Gastroesophageal sphincter (tissue), 4 donors: ENCODE measurements around the gene KCNJ12. TPM values are rescaled to one million over a fixed set of nuclear protein-coding genes. Genes with fewer than 3 reads are reported as not detected.
A peak's percentile ranks its signal among the peaks of the same experiment; 100 is the strongest.

Source experiments
- ATAC-seq: fragments of 150-250 bp; one replicate; pipeline ENCODE4 v1.9.1; 2016; ENCODE audit warnings: mild to moderate bottlenecking, moderate library complexity
- H3K27ac ChIP-seq, 4 donors: fragments of 200-600 bp; sonication (generic) in 3 of 4; 1 replicate in 3 of 4; 2 replicates in 1 of 4; pipeline ENCODE4 v1.5.1; 2016 to 2019
- H3K27me3 ChIP-seq: fragments of 200-600 bp; sonication (generic); one replicate; pipeline ENCODE4 v1.5.1; 2019
- H3K36me3 ChIP-seq, 2 donors: fragments of 200-600 bp; sonication (generic); one replicate each; pipeline ENCODE4 v1.5.1; 2019; ENCODE audit warnings: control low read depth in 1 of 2
- H3K4me1 ChIP-seq, 3 donors: fragments of 200-600 bp; sonication (generic); 1 replicate in 2 of 3; 2 replicates in 1 of 3; pipeline ENCODE4 v1.5.1; 2016 to 2019; ENCODE audit warnings: control low read depth in 2 of 3
- H3K4me3 ChIP-seq, 2 donors: fragments of 200-600 bp; sonication (generic); one replicate each; pipeline ENCODE4 v1.5.1; 2019; ENCODE audit warnings: mild to moderate bottlenecking in 1 of 2, moderate library complexity in 1 of 2
- H3K9me3 ChIP-seq, 3 donors: fragments of 200-600 bp; sonication (generic); one replicate each; pipeline ENCODE4 v1.5.1; 2017 to 2019; ENCODE audit warnings: control low read depth in 2 of 3
- EP300 ChIP-seq: sonication (generic); formaldehyde crosslinking; IDR thresholded peaks from one replicate; pipeline ENCODE4 v1.6.1; 2017; ENCODE audit warnings: antibody characterized with exemption, mild to moderate bottlenecking
- POLR2A ChIP-seq, 2 donors: fragments of 450-650 bp; IDR thresholded peaks; one replicate each; pipeline ENCODE4 v1.6.1; 2017; ENCODE audit warnings: antibody characterized with exemption in 2 of 2, mild to moderate bottlenecking in 2 of 2, moderate library complexity in 1 of 2
- POLR2AphosphoS5 ChIP-seq: sonication (generic); formaldehyde crosslinking; IDR thresholded peaks from one replicate; pipeline ENCODE4 v1.6.1; 2017; ENCODE audit warnings: antibody characterized with exemption
- WGBS, 2 donors: methylation state at CpG; one replicate each; pipeline ENCODE4 v1.1.5; 2018; ENCODE audit warnings: low coverage in 1 of 2; 5-methylcytosine and 5-hydroxymethylcytosine counted together
- total RNA-seq, 4 donors: library from RNA; depleted of rRNA; stranded (reverse); fragments of >200 nt; gene quantifications; one replicate each; pipeline ENCODE4 v1.1.0, GENCODE V29; 2016
- TF ChIP-seq, protein P1 (sequence below), 4 experiments: fragments of 200-600 bp in 2 of 4; fragments of 450-650 bp in 2 of 4; sonication (generic) in 1 of 4; IDR thresholded peaks; one replicate each; pipeline ENCODE4 v1.5.1; 2017 to 2019; ENCODE audit warnings: antibody characterized with exemption in 4 of 4, mild to moderate bottlenecking in 2 of 4, moderate library complexity in 2 of 4

KCNJ12 gene
- total RNA-seq, 4 donors from 2014 or later = 0.78 to 3.1 (median 1.9) TPM

GRCh38 chr17:21457051-21458026, 81.2 kb downstream of the KCNJ12 start:
- 5 to 6% methylated on average over 6 to 15 of the region's 36 CpGs for WGBS, 2 donors

GRCh38 chr17:21458054-21458453, 81.9 kb downstream of the KCNJ12 start:
- no peaks in the 10 kb centered on the region for H3K9me3 ChIP-seq
- ATAC-seq = no peak
- WGBS, 2 donors = 43 to 60% methylated on average over 5 to 7 of the region's 7 CpGs

More at GRCh38 chr17:21457051-21458026, 81.2 kb downstream of the KCNJ12 start:
- H3K27me3 ChIP-seq = peaks cover 11% of the 10 kb centered on the region
- peak; percentile 94 for ATAC-seq
- no peak overlapping the region for H3K4me3 ChIP-seq
- H3K4me1 ChIP-seq = peaks cover 0 to 24% (median 13%) of the 10 kb centered on the region in 3 donors
- peak overlapping the region in 3 of 4 donors; percentile 34 to 68 (median 64) for H3K27ac ChIP-seq
- no peaks in the 10 kb centered on the region for H3K9me3 ChIP-seq
- TF ChIP-seq, protein P1, sequence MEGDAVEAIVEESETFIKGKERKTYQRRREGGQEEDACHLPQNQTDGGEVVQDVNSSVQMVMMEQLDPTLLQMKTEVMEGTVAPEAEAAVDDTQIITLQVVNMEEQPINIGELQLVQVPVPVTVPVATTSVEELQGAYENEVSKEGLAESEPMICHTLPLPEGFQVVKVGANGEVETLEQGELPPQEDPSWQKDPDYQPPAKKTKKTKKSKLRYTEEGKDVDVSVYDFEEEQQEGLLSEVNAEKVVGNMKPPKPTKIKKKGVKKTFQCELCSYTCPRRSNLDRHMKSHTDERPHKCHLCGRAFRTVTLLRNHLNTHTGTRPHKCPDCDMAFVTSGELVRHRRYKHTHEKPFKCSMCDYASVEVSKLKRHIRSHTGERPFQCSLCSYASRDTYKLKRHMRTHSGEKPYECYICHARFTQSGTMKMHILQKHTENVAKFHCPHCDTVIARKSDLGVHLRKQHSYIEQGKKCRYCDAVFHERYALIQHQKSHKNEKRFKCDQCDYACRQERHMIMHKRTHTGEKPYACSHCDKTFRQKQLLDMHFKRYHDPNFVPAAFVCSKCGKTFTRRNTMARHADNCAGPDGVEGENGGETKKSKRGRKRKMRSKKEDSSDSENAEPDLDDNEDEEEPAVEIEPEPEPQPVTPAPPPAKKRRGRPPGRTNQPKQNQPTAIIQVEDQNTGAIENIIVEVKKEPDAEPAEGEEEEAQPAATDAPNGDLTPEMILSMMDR (IDR thresholded peaks at IDR 0.05) = peak; percentile 92 to 98 (median 96)
- TF ChIP-seq POLR2A (IDR thresholded peaks at IDR 0.05) (no peak), EP300 (no peak), POLR2AphosphoS5 (peak; percentile 79)
- H3K36me3 ChIP-seq = no peaks in the 10 kb centered on the region

GRCh38 chr17:21459536-21459935, 83.4 kb downstream of the KCNJ12 start:
- TF ChIP-seq POLR2AphosphoS5 (no peak), EP300 (no peak), POLR2A (IDR thresholded peaks at IDR 0.05) (no peak)
- TF ChIP-seq, protein P1 (IDR thresholded peaks at IDR 0.05) = no peak
- H3K4me3 ChIP-seq = no peak overlapping the region
- ATAC-seq = no peak
- H3K27ac ChIP-seq = no peak overlapping the region
- peaks cover 0 to 26% (median 13%) of the 10 kb centered on the region in 3 donors for H3K4me1 ChIP-seq
- WGBS, 2 donors = 69 to 86% methylated on average over 5 of the region's 8 CpGs
- no peaks in the 10 kb centered on the region for H3K9me3 ChIP-seq
- peaks cover 16% of the 10 kb centered on the region for H3K27me3 ChIP-seq
- H3K36me3 ChIP-seq = no peaks in the 10 kb centered on the region

More at GRCh38 chr17:21458054-21458453, 81.9 kb downstream of the KCNJ12 start:
- Histone ChIP-seq H3K27ac (no peak overlapping the region), H3K4me1 (peaks cover 0 to 17% (median 6%) of the 10 kb centered on the region in 3 donors), H3K4me3 (no peak overlapping the region), H3K36me3 (no peaks in the 10 kb centered on the region), H3K27me3 (peaks cover 11% of the 10 kb centered on the region)
- TF ChIP-seq EP300 = no peak

GRCh38 chr17:21460358-21460757, 84.2 kb downstream of the KCNJ12 start:
- no peak for ATAC-seq
- H3K4me3 ChIP-seq = no peak overlapping the region
- WGBS, 2 donors = 41 to 57% methylated on average over 3 to 6 of the region's 6 CpGs
- H3K27ac ChIP-seq = no peak overlapping the region
- TF ChIP-seq POLR2AphosphoS5 (no peak), POLR2A (IDR thresholded peaks at IDR 0.05) (no peak), EP300 (no peak)
- TF ChIP-seq, protein P1 (IDR thresholded peaks at IDR 0.05) = no peak
- H3K4me1 ChIP-seq = peaks cover 0 to 26% (median 13%) of the 10 kb centered on the region in 3 donors
- no peaks in the 10 kb centered on the region for H3K9me3 ChIP-seq
- H3K27me3 ChIP-seq = peaks cover 16% of the 10 kb centered on the region
- no peaks in the 10 kb centered on the region for H3K36me3 ChIP-seq

GRCh38 chr17:21462237-21462636, 86.1 kb downstream of the KCNJ12 start:
- no peak overlapping the region for H3K27ac ChIP-seq
- no peaks in the 10 kb centered on the region for H3K9me3 ChIP-seq
- H3K4me1 ChIP-seq = peaks cover 0 to 17% (median 12%) of the 10 kb centered on the region in 3 donors
- no peak for ATAC-seq
- 85 to 95% methylated on average over 7 to 8 of the region's 8 CpGs for WGBS, 2 donors
- peaks cover 16% of the 10 kb centered on the region for H3K27me3 ChIP-seq
- H3K4me3 ChIP-seq = no peak overlapping the region
- H3K36me3 ChIP-seq = no peaks in the 10 kb centered on the region
- TF ChIP-seq, protein P1 (IDR thresholded peaks at IDR 0.05) = no peak
- TF ChIP-seq POLR2A (IDR thresholded peaks at IDR 0.05) (no peak), POLR2AphosphoS5 (no peak), EP300 (no peak)
